Nephron progenitor cell (in vitro differentiated cells): ENCODE data around the gene DEPP1.
A peak's percentile ranks its signal among the peaks of the same experiment; 100 is the strongest.

ENCODE experiments used
- DNase-seq: peaks from one replicate; pipeline ENCODE4 v3.0.0; 2021
- H3K27ac Mint-ChIP-seq: 2 replicates; pipeline ENCODE4 v1.8.0; 2021; ENCODE audit warnings: mild to moderate bottlenecking, moderate library complexity, mixed read lengths
- H3K27me3 Mint-ChIP-seq: 2 replicates; pipeline ENCODE4 v1.8.0; 2021; ENCODE audit warnings: mild to moderate bottlenecking, low read depth, mixed read lengths; ENCODE audit not compliant: poor library complexity
- H3K36me3 Mint-ChIP-seq: 2 replicates; pipeline ENCODE4 v1.8.0; 2021; ENCODE audit warnings: low read depth, mixed read lengths
- H3K4me1 Mint-ChIP-seq: 2 replicates; pipeline ENCODE4 v1.8.0; 2021; ENCODE audit warnings: mixed read lengths
- H3K4me3 Mint-ChIP-seq: 2 replicates; pipeline ENCODE4 v1.8.0; 2021; ENCODE audit warnings: mild to moderate bottlenecking, moderate library complexity, mixed read lengths
- H3K9me3 Mint-ChIP-seq: 2 replicates; pipeline ENCODE4 v1.8.0; 2021; ENCODE audit warnings: mild to moderate bottlenecking, moderate library complexity, mixed read lengths
- CTCF ChIP-seq: fragments of 200-600 bp; sonication (generic); IDR thresholded peaks from 2 replicates; pipeline ENCODE4 v1.5.0; 2021; ENCODE audit warnings: antibody characterized with exemption

DEPP1 gene

GRCh38 chr10:44959247-44960087, 19.1 kb downstream of the DEPP1 start, which contains the start of gene RASSF4:
Gene RASSF4, plus strand, starts transcription at chr10:44959802. Its CDS starts 10,401 bp downstream, at chr10:44970203.
- no peak for TF ChIP-seq CTCF
- peak within 1 kb of the TSS; percentile 86 for H3K4me3 Mint-ChIP-seq
- peaks cover 22% of the 10 kb centered on the region for H3K36me3 Mint-ChIP-seq
- H3K4me1 Mint-ChIP-seq: peaks cover 73% of the 10 kb centered on the region
- DNase-seq: peak; percentile 95
- peak within 1 kb of the TSS; percentile 61 for H3K27ac Mint-ChIP-seq
- H3K9me3 Mint-ChIP-seq: no peaks in the 10 kb centered on the region
- peaks cover 9% of the 10 kb centered on the region for H3K27me3 Mint-ChIP-seq

GRCh38 chr10:44958898-44959246, 19.7 kb downstream of the DEPP1 start:
- peaks cover 9% of the 10 kb centered on the region for H3K27me3 Mint-ChIP-seq
- no peaks in the 10 kb centered on the region for H3K9me3 Mint-ChIP-seq
- peaks cover 22% of the 10 kb centered on the region for H3K36me3 Mint-ChIP-seq
- H3K4me1 Mint-ChIP-seq: peaks cover 70% of the 10 kb centered on the region
- H3K4me3 Mint-ChIP-seq: peak overlapping the region; percentile 86
- TF ChIP-seq CTCF: no peak
- DNase-seq: no peak
- peak overlapping the region; percentile 61 for H3K27ac Mint-ChIP-seq

- DNase-seq: no peak
- Mint-ChIP-seq H3K4me1 (peaks cover 70% of the 10 kb centered on the region), H3K27ac (peak overlapping the region; percentile 61), H3K27me3 (peaks cover 9% of the 10 kb centered on the region), H3K36me3 (peaks cover 28% of the 10 kb centered on the region), H3K4me3 (peak overlapping the region; percentile 86), H3K9me3 (no peaks in the 10 kb centered on the region)
- no peak for TF ChIP-seq CTCF
Observed at GRCh38 chr10:44958196-44958897, 20.3 kb downstream of the DEPP1 start.

- Mint-ChIP-seq H3K27ac (no peak overlapping the region), H3K4me3 (no peak overlapping the region), H3K27me3 (peaks cover 9% of the 10 kb centered on the region), H3K9me3 (no peaks in the 10 kb centered on the region), H3K4me1 (peaks cover 69% of the 10 kb centered on the region), H3K36me3 (peaks cover 29% of the 10 kb centered on the region)
- TF ChIP-seq CTCF: no peak
- DNase-seq: no peak
Observed at GRCh38 chr10:44956717-44957706, 21.6 kb downstream of the DEPP1 start.

- no peak overlapping the region for H3K27ac Mint-ChIP-seq
- DNase-seq: no peak
- H3K4me1 Mint-ChIP-seq: peaks cover 67% of the 10 kb centered on the region
- H3K9me3 Mint-ChIP-seq: no peaks in the 10 kb centered on the region
- no peak for TF ChIP-seq CTCF
- peak overlapping the region; percentile 24 for H3K4me3 Mint-ChIP-seq
- peaks cover 29% of the 10 kb centered on the region for H3K36me3 Mint-ChIP-seq
- peaks cover 9% of the 10 kb centered on the region for H3K27me3 Mint-ChIP-seq
Observed at GRCh38 chr10:44956226-44956625, 22.4 kb downstream of the DEPP1 start.
